GM19043 (cell line): Measurements from ENCODE around the gene BDP1.
"Not testable (repeated sequence)": the region's sequence is repeated elsewhere in the genome, so short reads cannot be mapped to it uniquely, and the experiment has no call there.

Source experiments
- ATAC-seq: cut with Tn5 transposase; IDR thresholded peaks from one replicate; pipeline ENCODE4 v1.9.1; 2021; ENCODE audit warnings: low read depth; ENCODE audit not compliant: unreplicated experiment

BDP1 gene

GRCh38 chr5:71461360-71461759 is 5.9 kb downstream of the BDP1 start:
- ATAC-seq, result no peak

- no peak for ATAC-seq
Observed at GRCh38 chr5:71471193-71471592, 15.7 kb downstream of the BDP1 start.

GRCh38 chr5:71475788-71476384 is 20.4 kb downstream of the BDP1 start:
- no peak for ATAC-seq

- no peak for ATAC-seq
Observed at GRCh38 chr5:71481441-71481840, 26.0 kb downstream of the BDP1 start.

GRCh38 chr5:71482132-71482531 is 26.7 kb downstream of the BDP1 start:
- ATAC-seq, result no peak

- ATAC-seq, result no peak
Observed at GRCh38 chr5:71483355-71483754, 27.9 kb downstream of the BDP1 start.

GRCh38 chr5:71492817-71493615 is 37.6 kb downstream of the BDP1 start:
- no peak for ATAC-seq

GRCh38 chr5:71494202-71494601 is 38.8 kb downstream of the BDP1 start:
- ATAC-seq, result not testable (repeated sequence)

GRCh38 chr5:71498756-71499155 is 43.3 kb downstream of the BDP1 start:
- ATAC-seq, result not testable (repeated sequence)

- ATAC-seq, result no peak
Observed at GRCh38 chr5:71503536-71503935, 48.1 kb downstream of the BDP1 start.

GRCh38 chr5:71522151-71522550 is 66.7 kb downstream of the BDP1 start:
- no peak for ATAC-seq

GRCh38 chr5:71525611-71526010 is 70.2 kb downstream of the BDP1 start:
- not testable (repeated sequence) for ATAC-seq

- no peak for ATAC-seq
Observed at GRCh38 chr5:71528206-71528605, 72.8 kb downstream of the BDP1 start.

- no peak for ATAC-seq
Observed at GRCh38 chr5:71529682-71530081, 74.2 kb downstream of the BDP1 start.

GRCh38 chr5:71533142-71533541 is 77.7 kb downstream of the BDP1 start:
- ATAC-seq, result no peak

- no peak for ATAC-seq
Observed at GRCh38 chr5:71533615-71534014, 78.2 kb downstream of the BDP1 start.

GRCh38 chr5:71537687-71538086 is 82.2 kb downstream of the BDP1 start:
- ATAC-seq, result no peak

GRCh38 chr5:71550885-71551284 is 95.4 kb downstream of the BDP1 start:
- ATAC-seq, result not testable (repeated sequence)

GRCh38 chr5:71551582-71551981 is 96.1 kb downstream of the BDP1 start:
- not testable (repeated sequence) for ATAC-seq

GRCh38 chr5:71552026-71552749 is 96.7 kb downstream of the BDP1 start:
- ATAC-seq, result not testable (repeated sequence)

GRCh38 chr5:71563161-71563560 is 107.7 kb downstream of the BDP1 start:
- no peak for ATAC-seq
